Fibroblast of lung (primary cell): Measurements from ENCODE around the gene TKT. TPM values are rescaled to one million over a fixed set of nuclear protein-coding genes. Genes with fewer than 3 reads are reported as not detected.

ENCODE experiments used
- DNase-seq, 2 donors: peaks; one replicate each; pipeline versions ENCODE4 v3.0.0 to v3.0.0-alpha.2; 2010; ENCODE audit warnings: low read depth in 2 of 2
- H2AFZ ChIP-seq: 2 replicates; pipeline ENCODE4 v1.5.1; 2012; ENCODE audit warnings: low read length, control low read depth, inconsistent platforms
- H3K27ac ChIP-seq: 2 replicates; pipeline ENCODE4 v1.5.1; 2011; ENCODE audit warnings: low read length, control low read depth; ENCODE audit not compliant: insufficient read depth
- H3K27me3 ChIP-seq: 2 replicates; pipeline ENCODE4 v1.5.1; 2011; ENCODE audit warnings: mild to moderate bottlenecking, low read length; ENCODE audit not compliant: control insufficient read depth, insufficient read depth
- H3K36me3 ChIP-seq: 2 replicates; pipeline ENCODE4 v1.5.1; 2011; ENCODE audit warnings: low read length; ENCODE audit not compliant: control insufficient read depth, insufficient read depth
- H3K4me1 ChIP-seq: 2 replicates; pipeline ENCODE4 v1.5.1; 2011; ENCODE audit warnings: low read length; ENCODE audit not compliant: control insufficient read depth, insufficient read depth; ENCODE audit errors: extremely low read depth
- H3K4me2 ChIP-seq: 2 replicates; pipeline ENCODE4 v1.5.1; 2011; ENCODE audit warnings: low read length, control low read depth; ENCODE audit not compliant: insufficient read depth; ENCODE audit errors: extremely low read depth
- H3K4me3 ChIP-seq, 4 experiments: fragments of 200-600 bp in 1 of 4; sonication (generic) in 1 of 4; replicated peaks in 1 of 4; 2 replicates each; pipeline ENCODE4 v1.5.1; 2011 to 2016; ENCODE audit warnings: low read length in 4 of 4, low read depth in 3 of 4, mild to moderate bottlenecking in 3 of 4, control low read depth in 2 of 4, inconsistent platforms in 1 of 4, mixed read lengths in 1 of 4; ENCODE audit not compliant: insufficient read depth in 1 of 4; ENCODE audit errors: control extremely low read depth in 1 of 4
- H3K79me2 ChIP-seq: 2 replicates; pipeline ENCODE4 v1.5.1; 2012; ENCODE audit warnings: mild to moderate bottlenecking, low read length, inconsistent platforms; ENCODE audit not compliant: control insufficient read depth, insufficient read depth
- H3K9ac ChIP-seq: 2 replicates; pipeline ENCODE4 v1.5.1; 2011; ENCODE audit warnings: mild to moderate bottlenecking, low read length, control low read depth; ENCODE audit not compliant: insufficient read depth
- H3K9me3 ChIP-seq: 2 replicates; pipeline ENCODE4 v1.5.1; 2012; ENCODE audit warnings: low read depth, low read length; ENCODE audit not compliant: control insufficient read depth, insufficient read depth
- H4K20me1 ChIP-seq: 2 replicates; pipeline ENCODE4 v1.5.1; 2011; ENCODE audit warnings: low read length; ENCODE audit not compliant: control insufficient read depth, insufficient read depth; ENCODE audit errors: extremely low read depth
- CTCF ChIP-seq, 2 donors: IDR thresholded peaks in 1 of 2; conservative IDR thresholded peaks in 1 of 2; 1 replicate in 1 of 2; 2 replicates in 1 of 2; pipeline ENCODE4 v1.5.1; 2011 to 2012; ENCODE audit warnings: low read length in 2 of 2, control low read depth in 1 of 2, inconsistent platforms in 1 of 2, low read depth in 1 of 2, mild to moderate bottlenecking in 1 of 2
- EZH2 ChIP-seq: IDR thresholded peaks from 2 replicates; pipeline ENCODE4 v1.5.1; 2012; ENCODE audit warnings: low read length, control low read depth, mild to moderate bottlenecking; ENCODE audit errors: missing control alignments
- polyA plus RNA-seq, 2 donors: library from polyadenylated mRNA; depleted of rRNA in 1 of 2; stranded (reverse) in 1 of 2; unstranded in 1 of 2; fragments of >200 nt; gene quantifications; 2 replicates each; pipeline ENCODE4 v1.2.1, GENCODE V29; 2011 to 2012; ENCODE audit warnings: missing spikeins in 1 of 2
- total RNA-seq: library from RNA; depleted of rRNA; stranded (reverse); fragments of >200 nt; gene quantifications from 2 replicates; pipeline ENCODE4 v1.2.1, GENCODE V29; 2014

TKT gene
- total and polyA plus RNA-seq, 2 donors (not counting 1 experiment from before 2014, with no cell fraction given): 163 to 810 TPM

DNA sequence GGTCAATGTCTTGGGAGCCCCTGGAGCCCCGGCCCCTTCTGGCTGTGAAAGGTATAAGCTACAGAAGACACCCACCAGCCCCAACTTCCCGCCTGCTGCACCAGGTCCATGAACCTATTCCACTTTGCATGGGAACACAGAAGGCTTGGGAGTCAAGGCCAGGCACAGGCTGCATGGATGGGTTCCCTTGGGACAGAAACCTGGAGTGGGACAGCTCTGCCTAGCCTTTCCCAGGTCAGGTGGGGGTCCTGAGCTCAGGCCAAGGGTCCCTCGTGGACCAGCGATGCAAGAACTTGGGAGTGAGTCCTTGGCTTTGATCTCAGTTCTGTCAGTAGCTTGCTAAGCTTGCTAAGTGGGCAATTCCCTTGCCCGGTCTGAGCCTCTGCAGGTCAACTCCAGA lies 25.0 kb downstream of the TKT start:
- DNase-seq: no peak
- Histone ChIP-seq H4K20me1 (no peaks in the 10 kb centered on the region), H2AFZ (no peak overlapping the region), H3K4me1 (peaks cover 3% of the 10 kb centered on the region), H3K4me3 (no peak overlapping the region), H3K36me3 (peaks cover 80% of the 10 kb centered on the region), H3K79me2 (peaks cover 22% of the 10 kb centered on the region), H3K4me2 (no peak overlapping the region), H3K27me3 (no peaks in the 10 kb centered on the region), H3K9ac (no peak overlapping the region), H3K27ac (no peak overlapping the region), H3K9me3 (no peaks in the 10 kb centered on the region)
- TF ChIP-seq CTCF (conservative IDR thresholded peaks at IDR 0.05 in 1 of 2, IDR thresholded peaks at IDR 0.05 in 1 of 2; ENCODE audit: low read depth in 1 of 2, low read length in 2 of 2): no peak
- TF ChIP-seq EZH2: no peak

DNA sequence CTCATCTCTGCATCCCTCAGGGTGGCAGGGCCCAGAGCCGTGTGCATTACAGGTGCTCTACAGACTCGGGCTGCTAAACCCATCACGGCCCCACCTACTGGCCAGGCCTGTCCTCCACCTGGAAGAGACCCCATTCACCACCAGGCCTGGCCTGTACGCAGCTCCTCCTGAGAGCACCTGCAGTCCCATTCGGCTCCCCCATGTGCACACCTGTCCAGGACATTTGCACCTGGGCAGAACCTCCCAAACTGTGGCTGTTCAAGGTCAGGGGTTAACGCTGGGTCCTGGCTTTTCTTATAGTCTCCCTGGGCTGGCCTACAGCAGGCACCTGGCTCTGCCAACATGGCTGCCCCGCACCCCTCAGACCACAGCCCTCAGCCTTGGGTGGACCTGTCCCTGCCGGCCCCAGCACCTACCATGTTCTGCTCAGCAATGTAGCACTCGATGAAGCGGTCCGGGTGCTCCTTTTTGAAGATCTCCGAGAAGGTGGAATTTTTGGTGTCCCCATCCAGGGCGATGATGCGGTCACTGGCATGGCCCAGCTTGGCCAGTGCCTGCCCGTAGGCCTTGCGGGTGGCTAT lies 25.7 kb downstream of the TKT start:
- TF ChIP-seq CTCF (conservative IDR thresholded peaks at IDR 0.05 in 1 of 2, IDR thresholded peaks at IDR 0.05 in 1 of 2; ENCODE audit: low read depth in 1 of 2, low read length in 2 of 2): no peak
- no peak for TF ChIP-seq EZH2
- Histone ChIP-seq H4K20me1 (no peaks in the 10 kb centered on the region), H3K79me2 (peaks cover 17% of the 10 kb centered on the region), H3K9ac (no peak overlapping the region), H3K36me3 (peaks cover 81% of the 10 kb centered on the region), H2AFZ (no peak overlapping the region), H3K4me1 (no peaks in the 10 kb centered on the region), H3K27me3 (no peaks in the 10 kb centered on the region), H3K4me2 (no peak overlapping the region), H3K9me3 (no peaks in the 10 kb centered on the region), H3K4me3 (no peak overlapping the region), H3K27ac (no peak overlapping the region)
- DNase-seq: no peak

DNA sequence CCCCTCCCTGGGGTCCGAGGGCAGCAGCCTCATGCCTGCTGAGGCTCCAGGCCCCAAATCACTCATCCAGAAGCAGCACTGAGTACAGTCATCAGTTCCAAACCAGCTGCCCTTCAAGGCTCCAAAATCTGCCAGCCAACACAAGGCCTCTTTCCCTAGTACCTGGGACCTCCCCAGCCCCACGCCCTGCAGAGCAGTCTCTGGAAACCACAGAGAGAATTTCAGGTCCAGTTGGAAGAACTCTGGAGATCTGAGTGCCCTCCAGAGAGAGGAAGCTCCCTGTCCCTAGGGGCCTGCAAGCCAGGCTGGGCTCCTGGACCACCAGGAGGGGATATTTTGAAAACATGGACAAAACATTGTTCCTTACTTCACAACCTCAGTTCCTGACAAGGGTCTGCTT lies 26.2 kb downstream of the TKT start:
- no peak for DNase-seq
- Histone ChIP-seq H3K9me3 (no peaks in the 10 kb centered on the region), H3K4me3 (no peak overlapping the region), H3K79me2 (peaks cover 13% of the 10 kb centered on the region), H4K20me1 (no peaks in the 10 kb centered on the region), H3K36me3 (peaks cover 81% of the 10 kb centered on the region), H3K27ac (no peak overlapping the region), H3K9ac (no peak overlapping the region), H3K4me2 (no peak overlapping the region), H3K27me3 (no peaks in the 10 kb centered on the region), H2AFZ (no peak overlapping the region), H3K4me1 (no peaks in the 10 kb centered on the region)
- TF ChIP-seq CTCF (conservative IDR thresholded peaks at IDR 0.05 in 1 of 2, IDR thresholded peaks at IDR 0.05 in 1 of 2; ENCODE audit: low read depth in 1 of 2, low read length in 2 of 2) (no peak), EZH2 (no peak)
